GM12878 (cell line): ENCODE results near the gene EBI3. TPM values are rescaled to one million over a fixed set of nuclear protein-coding genes. Genes with fewer than 3 reads are reported as not detected.
A peak's percentile ranks its signal among the peaks of the same experiment; 100 is the strongest.

Experiments
- ATAC-seq: fragments of 200-7000 bp; cut with Tn5 transposase; 3 replicates; pipeline ENCODE4 v1.9.1; 2020; ENCODE audit warnings: mild to moderate bottlenecking, moderate library complexity
- BruUV-seq: library from RNA; stranded (reverse); fragments of 400-500 nt; replicated peaks from 2 replicates; lab custom pipeline; 2021; lab: Mats Ljungman, UMichigan
- CTCF ChIA-PET: fragments of 300-600 bp; sonication (Branson Sonifier 250); formaldehyde crosslinking; extraction: SDS; loops from one replicate; lab custom pipeline; 2021; ENCODE audit warnings: inconsistent platforms; lab: Yijun Ruan, JAX
- POLR2A ChIA-PET: fragments of 350-600 bp; formaldehyde crosslinking; extraction: SDS; loops from one replicate; lab custom pipeline; 2021; ENCODE audit warnings: inconsistent platforms; lab: Charles Lee
- RAD21 ChIA-PET: fragments of 300-600 bp; sonication (Branson Sonifier 250); formaldehyde crosslinking; loops from one replicate; lab custom pipeline; 2023; ENCODE audit warnings: antibody characterized with exemption; ENCODE audit not compliant: unreplicated experiment; lab: Charles Lee
- SMC1A ChIA-PET: fragments of 300-600 bp; sonication (Branson Sonifier 250); formaldehyde crosslinking; loops from one replicate; lab custom pipeline; 2023; ENCODE audit not compliant: unreplicated experiment, uncharacterized antibody; lab: Charles Lee
- DNase-seq: peaks from one replicate; pipeline ENCODE4 v3.0.0-alpha.2; 2011; ENCODE audit warnings: low read depth, low spot score
- FAIRE-seq: peaks from 3 replicates; lab custom pipeline; 2011; peaks lifted over from hg19 to GRCh38; lab: Jason Lieb, UNC
- H2AFZ ChIP-seq: 2 replicates; pipeline ENCODE4 v1.6.0; 2011; ENCODE audit warnings: low read depth, low read length, control low read depth; ENCODE audit not compliant: control insufficient read depth
- H3K27ac ChIP-seq: 2 replicates; pipeline ENCODE4 v1.5.1; 2011; ENCODE audit warnings: control low read depth; ENCODE audit not compliant: control insufficient read depth, insufficient read depth
- H3K27me3 ChIP-seq, 2 experiments: replicated peaks in 1 of 2; 2 replicates each; pipeline versions ENCODE4 v1.6.0 to v1.6.1; 2011; ENCODE audit warnings: low read length in 1 of 2; ENCODE audit not compliant: control insufficient read depth in 2 of 2, insufficient read depth in 2 of 2
- H3K36me3 ChIP-seq, 2 experiments: 2 replicates each; pipeline ENCODE4 v1.5.1; 2011; ENCODE audit warnings: low read length in 1 of 2; ENCODE audit not compliant: control insufficient read depth in 2 of 2, insufficient read depth in 2 of 2
- H3K4me1 ChIP-seq: 2 replicates; pipeline ENCODE4 v1.6.1; 2011; ENCODE audit warnings: mild to moderate bottlenecking, low read length, moderate library complexity, mixed read lengths; ENCODE audit not compliant: control insufficient read depth, insufficient read depth
- H3K4me2 ChIP-seq: 2 replicates; pipeline ENCODE4 v1.6.0; 2011; ENCODE audit warnings: control low read depth; ENCODE audit not compliant: control insufficient read depth, insufficient read depth
- H3K4me3 ChIP-seq: fragments of 200-600 bp; sonication (generic); 2 replicates; pipeline ENCODE4 v1.5.1; 2016
- H3K79me2 ChIP-seq: 2 replicates; pipeline ENCODE4 v1.6.0; 2011; ENCODE audit warnings: low read length; ENCODE audit not compliant: control insufficient read depth, insufficient read depth
- H3K9ac ChIP-seq: 2 replicates; pipeline ENCODE4 v1.8.0; 2011; ENCODE audit warnings: low read length, control low read depth, mixed read lengths; ENCODE audit not compliant: control insufficient read depth, insufficient read depth
- H3K9me3 ChIP-seq: replicated peaks from 3 replicates; pipeline ENCODE4 v1.5.1; 2011; ENCODE audit warnings: mild to moderate bottlenecking, low read length; ENCODE audit not compliant: control insufficient read depth, insufficient read depth
- H4K20me1 ChIP-seq: 2 replicates; pipeline ENCODE4 v1.6.0; 2011; ENCODE audit not compliant: control insufficient read depth, insufficient read depth
- ATF7 ChIP-seq: fragments of 450-650 bp; IDR thresholded peaks from 2 replicates; pipeline ENCODE4 v1.6.1; 2016; ENCODE audit warnings: low read depth, mild to moderate bottlenecking
- CBX5 ChIP-seq: sonication (generic); IDR thresholded peaks from 2 replicates; pipeline ENCODE4 v1.6.1; 2016; ENCODE audit warnings: low read depth, moderate library complexity, mild to moderate bottlenecking, inconsistent platforms
- CHD4 ChIP-seq: fragments of 200-600 bp; sonication (generic); IDR thresholded peaks from 2 replicates; pipeline ENCODE4 v1.6.1; 2016; ENCODE audit warnings: mild to moderate bottlenecking
- IKZF2 ChIP-seq, 2 experiments: fragments of 450-650 bp; IDR thresholded peaks; 2 replicates each; pipeline ENCODE4 v1.6.1; 2017; ENCODE audit warnings: mild to moderate bottlenecking in 2 of 2, moderate library complexity in 2 of 2
- KLF5 ChIP-seq: fragments of 450-650 bp; IDR thresholded peaks from 2 replicates; pipeline ENCODE4 v1.6.1; 2014; ENCODE audit warnings: mild to moderate bottlenecking; ENCODE audit not compliant: partially characterized antibody
- NFIC ChIP-seq: IDR thresholded peaks from 2 replicates; pipeline ENCODE4 v1.6.1; 2012; ENCODE audit warnings: low read depth, mild to moderate bottlenecking, inconsistent platforms, low read length, moderate library complexity
- RB1 ChIP-seq: fragments of 450-650 bp; formaldehyde crosslinking; IDR thresholded peaks from 2 replicates; pipeline ENCODE4 v1.6.1; 2017; ENCODE audit warnings: mild to moderate bottlenecking, borderline replicate concordance
- SMAD1 ChIP-seq: fragments of 450-650 bp; IDR thresholded peaks from 2 replicates; pipeline ENCODE4 v1.6.1; 2018; ENCODE audit warnings: mild to moderate bottlenecking, low read depth; ENCODE audit not compliant: partially characterized antibody
- TBL1XR1 ChIP-seq: IDR thresholded peaks from 2 replicates; pipeline ENCODE4 v1.6.1; 2012; ENCODE audit warnings: low read depth, low read length, improper control_type of control experiment
- TCF12 ChIP-seq: IDR thresholded peaks from 2 replicates; pipeline ENCODE4 v1.6.1; 2011; ENCODE audit warnings: low read depth, mild to moderate bottlenecking, low read length
- ZSCAN29 ChIP-seq: fragments of 450-650 bp; IDR thresholded peaks from 2 replicates; pipeline ENCODE4 v1.6.1; 2017; ENCODE audit warnings: mild to moderate bottlenecking, moderate library complexity
- WGBS: methylation state at CpG from one replicate; pipeline ENCODE4 v1.1.6; 2016; ENCODE audit warnings: low lambda C conversion rate; ENCODE audit not compliant: insufficient replicate concordance, insufficient coverage; ENCODE audit errors: missing lambda C conversion rate; 5-methylcytosine and 5-hydroxymethylcytosine counted together
- in situ Hi-C: fragments of 300-500 bp; cut with MboI; formaldehyde crosslinking; loops from 9 replicates; pipeline ENCODE4 v1.14.3; 2018; ENCODE audit warnings: mixed read lengths
- intact Hi-C: fragments of 100-400 bp; cut with micrococcal nuclease; formaldehyde crosslinking; loops from one replicate; pipeline ENCODE4 v1.14.2; 2022; ENCODE audit not compliant: unreplicated experiment
- polyA plus RNA-seq, 11 experiments: library from polyadenylated mRNA; depleted of rRNA in 4 of 11; unstranded in 6 of 11; stranded (reverse) in 5 of 11; fragments of >200 nt; fragmentation: Nextera tagmentation in 4 of 11; fragmentation: Illumina TruSeq in 1 of 11; extraction: Ambion mirVana in 4 of 11; extraction: Trizol in 1 of 11; gene quantifications; 1 replicate in 1 of 11; 2 replicates in 10 of 11; pipeline versions ENCODE4 v1.2.1 to v1.2.3, GENCODE V29; 2011 to 2016; ENCODE audit warnings: inconsistent platforms in 2 of 11, missing spikeins in 2 of 11, low read depth in 1 of 11
- total RNA-seq, 4 experiments: library from RNA; depleted of rRNA in 3 of 4; stranded (reverse); fragments of >200 nt in 3 of 4; fragmentation: Illumina TruSeq in 1 of 4; extraction: Trizol in 1 of 4; gene quantifications; 2 replicates each; pipeline versions ENCODE4 v1.2.1 to v1.2.3, GENCODE V29; 2013 to 2021
- TF ChIP-seq, protein P1 (sequence below): fragments of 450-650 bp; IDR thresholded peaks from 2 replicates; pipeline ENCODE4 v1.6.1; 2017; ENCODE audit warnings: mild to moderate bottlenecking
- TF ChIP-seq, protein P2 (sequence below), 3 experiments: IDR thresholded peaks in 2 of 3; conservative IDR thresholded peaks in 1 of 3; 2 replicates each; pipeline ENCODE4 v1.5.1; 2011; ENCODE audit warnings: low read depth in 3 of 3, low read length in 3 of 3, mild to moderate bottlenecking in 3 of 3, control low read depth in 2 of 3, moderate library complexity in 2 of 3, inconsistent platforms in 1 of 3, mixed read lengths in 1 of 3; ENCODE audit not compliant: control insufficient read depth in 2 of 3, insufficient read depth in 1 of 3; ENCODE audit errors: extremely low read depth in 1 of 3
- TF ChIP-seq, protein P3 (sequence below): fragments of 450-650 bp; formaldehyde crosslinking; IDR thresholded peaks from 2 replicates; pipeline ENCODE4 v1.4.0; 2020; ENCODE audit warnings: mild to moderate bottlenecking, moderate library complexity

EBI3 gene
- total and polyA plus RNA-seq, 10 of the 15 experiments (the other 5 are each of a cell fraction or from before 2014, with no cell fraction given), result 22.0 to 288 (median 186) TPM

DNA sequence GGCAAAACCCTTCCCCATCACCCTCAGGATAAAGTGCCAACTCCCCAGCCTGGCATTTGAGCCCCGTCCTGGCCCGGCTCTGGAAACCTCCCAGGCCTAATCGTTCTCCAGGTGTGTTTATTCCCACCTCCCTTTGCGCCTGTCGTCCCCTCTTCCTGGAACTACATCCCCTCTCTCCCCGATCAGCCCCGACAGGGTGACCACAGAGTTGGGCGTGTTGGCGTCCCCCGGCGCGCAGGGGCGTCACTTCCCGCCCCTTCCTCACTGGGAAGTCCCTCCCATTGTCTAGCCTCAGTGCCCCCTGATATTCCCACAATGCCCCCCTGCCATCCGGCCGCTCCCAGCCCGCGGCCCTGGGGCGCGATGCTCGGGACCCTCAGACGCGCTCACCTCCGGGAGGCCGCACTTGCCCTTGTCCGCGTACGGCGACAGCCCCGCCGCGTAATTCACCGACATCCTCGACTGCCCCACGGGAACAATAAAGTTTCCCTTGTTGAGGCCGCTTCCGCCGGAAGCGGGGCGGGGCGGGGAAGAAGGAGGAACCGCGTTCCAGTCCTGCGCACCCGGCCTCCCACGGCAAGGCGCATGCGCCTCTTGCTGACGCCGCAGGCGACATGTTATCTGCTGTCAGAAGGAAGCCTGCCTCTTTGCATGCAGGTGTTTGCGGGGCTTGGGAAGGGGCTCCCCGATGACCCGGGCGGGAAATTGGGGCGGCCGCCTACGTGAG lies 47.1 kb upstream of the EBI3 start, which contains the start of the genes ANKRD24 and SIRT6:
Gene ANKRD24, plus strand, starts transcription at position 606 of the 727 bp plus-strand sequence. CDS start 3,737 bp downstream, outside the sequence.
Gene SIRT6, minus strand, starts transcription at position 480 of the 727 bp plus-strand sequence. Its CDS starts 24 bp downstream, at position 456.
- no peaks in the 10 kb centered on the region for H3K27me3 ChIP-seq
- no peaks in the 10 kb centered on the region for H3K9me3 ChIP-seq
- DNase-seq (peak; percentile 81), FAIRE-seq (peak; percentile 91), ATAC-seq (peak; percentile 87)
- peak within 1 kb of the TSS; percentile 94 for H3K27ac ChIP-seq
- WGBS, result under 1% methylated on average over 58 of the region's 58 CpGs
- CTCF ChIA-PET, result interaction anchor here (2.2 kb wide), 1 partner anchor 42 kb away, joined by 9 read pairs; no protein-coding TSS in a partner anchor
- H4K20me1 ChIP-seq, result 0 out of 2 replicates have a peak, but pooled peaks cover 2% of the 10 kb centered on the region
- H3K4me2 ChIP-seq, result peak within 1 kb of the TSS; percentile 98
- H2AFZ ChIP-seq, result peak within 1 kb of the TSS; percentile 93
- peaks cover 14% of the 10 kb centered on the region for H3K79me2 ChIP-seq
- SMC1A ChIA-PET, result no interaction called here
- H3K36me3 ChIP-seq, result no peaks in the 10 kb centered on the region
- intact Hi-C loops, result loop anchor here (10.0 kb wide), 1 partner anchor 117 kb away; the partner anchor contains the start of gene ZBTB7A
- RAD21 ChIA-PET, result no interaction called here
- H3K9ac ChIP-seq, result peak within 1 kb of the TSS; percentile 93
- no TSS peak for BruUV-seq
- POLR2A ChIA-PET, result interaction anchor here (0.6 kb wide), 1 partner anchor 179 kb away, joined by 3 read pairs; no protein-coding TSS in a partner anchor
- peaks cover 15% of the 10 kb centered on the region for H3K4me1 ChIP-seq
- H3K4me3 ChIP-seq, result peak within 1 kb of the TSS; percentile 83
- in situ Hi-C loops, result loop anchor here (5.0 kb wide), 1 partner anchor 195 kb away; the partner anchor contains the start of gene EEF2
- TF ChIP-seq, protein P1, sequence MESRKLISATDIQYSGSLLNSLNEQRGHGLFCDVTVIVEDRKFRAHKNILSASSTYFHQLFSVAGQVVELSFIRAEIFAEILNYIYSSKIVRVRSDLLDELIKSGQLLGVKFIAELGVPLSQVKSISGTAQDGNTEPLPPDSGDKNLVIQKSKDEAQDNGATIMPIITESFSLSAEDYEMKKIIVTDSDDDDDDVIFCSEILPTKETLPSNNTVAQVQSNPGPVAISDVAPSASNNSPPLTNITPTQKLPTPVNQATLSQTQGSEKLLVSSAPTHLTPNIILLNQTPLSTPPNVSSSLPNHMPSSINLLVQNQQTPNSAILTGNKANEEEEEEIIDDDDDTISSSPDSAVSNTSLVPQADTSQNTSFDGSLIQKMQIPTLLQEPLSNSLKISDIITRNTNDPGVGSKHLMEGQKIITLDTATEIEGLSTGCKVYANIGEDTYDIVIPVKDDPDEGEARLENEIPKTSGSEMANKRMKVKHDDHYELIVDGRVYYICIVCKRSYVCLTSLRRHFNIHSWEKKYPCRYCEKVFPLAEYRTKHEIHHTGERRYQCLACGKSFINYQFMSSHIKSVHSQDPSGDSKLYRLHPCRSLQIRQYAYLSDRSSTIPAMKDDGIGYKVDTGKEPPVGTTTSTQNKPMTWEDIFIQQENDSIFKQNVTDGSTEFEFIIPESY, result no peak
- TF ChIP-seq IKZF2 (IDR thresholded peaks at IDR 0.05) (peak in 1 of 2 experiments; percentile 35; a peak in 2 of 4 replicates), CBX5 (no peak), KLF5 (peak; percentile 89), RB1 (peak; percentile 57; the same call in 1 of the 2 replicates), ZSCAN29 (no peak), CHD4 (no peak), TBL1XR1 (no peak), SMAD1 (no peak), NFIC (no peak), ATF7 (peak; percentile 17; the same call in 1 of the 2 replicates), TCF12 (peak; percentile 58; the same call in 1 of the 2 replicates)
- TF ChIP-seq, protein P2, sequence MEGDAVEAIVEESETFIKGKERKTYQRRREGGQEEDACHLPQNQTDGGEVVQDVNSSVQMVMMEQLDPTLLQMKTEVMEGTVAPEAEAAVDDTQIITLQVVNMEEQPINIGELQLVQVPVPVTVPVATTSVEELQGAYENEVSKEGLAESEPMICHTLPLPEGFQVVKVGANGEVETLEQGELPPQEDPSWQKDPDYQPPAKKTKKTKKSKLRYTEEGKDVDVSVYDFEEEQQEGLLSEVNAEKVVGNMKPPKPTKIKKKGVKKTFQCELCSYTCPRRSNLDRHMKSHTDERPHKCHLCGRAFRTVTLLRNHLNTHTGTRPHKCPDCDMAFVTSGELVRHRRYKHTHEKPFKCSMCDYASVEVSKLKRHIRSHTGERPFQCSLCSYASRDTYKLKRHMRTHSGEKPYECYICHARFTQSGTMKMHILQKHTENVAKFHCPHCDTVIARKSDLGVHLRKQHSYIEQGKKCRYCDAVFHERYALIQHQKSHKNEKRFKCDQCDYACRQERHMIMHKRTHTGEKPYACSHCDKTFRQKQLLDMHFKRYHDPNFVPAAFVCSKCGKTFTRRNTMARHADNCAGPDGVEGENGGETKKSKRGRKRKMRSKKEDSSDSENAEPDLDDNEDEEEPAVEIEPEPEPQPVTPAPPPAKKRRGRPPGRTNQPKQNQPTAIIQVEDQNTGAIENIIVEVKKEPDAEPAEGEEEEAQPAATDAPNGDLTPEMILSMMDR (IDR thresholded peaks at IDR 0.05 in 2 of 3, conservative IDR thresholded peaks at IDR 0.05 in 1 of 3; ENCODE audit: control insufficient read depth in 2 of 3, extremely low read depth in 1 of 3, insufficient read depth in 1 of 3, low read depth in 3 of 3, low read length in 3 of 3), result no peak
- TF ChIP-seq, protein P3, sequence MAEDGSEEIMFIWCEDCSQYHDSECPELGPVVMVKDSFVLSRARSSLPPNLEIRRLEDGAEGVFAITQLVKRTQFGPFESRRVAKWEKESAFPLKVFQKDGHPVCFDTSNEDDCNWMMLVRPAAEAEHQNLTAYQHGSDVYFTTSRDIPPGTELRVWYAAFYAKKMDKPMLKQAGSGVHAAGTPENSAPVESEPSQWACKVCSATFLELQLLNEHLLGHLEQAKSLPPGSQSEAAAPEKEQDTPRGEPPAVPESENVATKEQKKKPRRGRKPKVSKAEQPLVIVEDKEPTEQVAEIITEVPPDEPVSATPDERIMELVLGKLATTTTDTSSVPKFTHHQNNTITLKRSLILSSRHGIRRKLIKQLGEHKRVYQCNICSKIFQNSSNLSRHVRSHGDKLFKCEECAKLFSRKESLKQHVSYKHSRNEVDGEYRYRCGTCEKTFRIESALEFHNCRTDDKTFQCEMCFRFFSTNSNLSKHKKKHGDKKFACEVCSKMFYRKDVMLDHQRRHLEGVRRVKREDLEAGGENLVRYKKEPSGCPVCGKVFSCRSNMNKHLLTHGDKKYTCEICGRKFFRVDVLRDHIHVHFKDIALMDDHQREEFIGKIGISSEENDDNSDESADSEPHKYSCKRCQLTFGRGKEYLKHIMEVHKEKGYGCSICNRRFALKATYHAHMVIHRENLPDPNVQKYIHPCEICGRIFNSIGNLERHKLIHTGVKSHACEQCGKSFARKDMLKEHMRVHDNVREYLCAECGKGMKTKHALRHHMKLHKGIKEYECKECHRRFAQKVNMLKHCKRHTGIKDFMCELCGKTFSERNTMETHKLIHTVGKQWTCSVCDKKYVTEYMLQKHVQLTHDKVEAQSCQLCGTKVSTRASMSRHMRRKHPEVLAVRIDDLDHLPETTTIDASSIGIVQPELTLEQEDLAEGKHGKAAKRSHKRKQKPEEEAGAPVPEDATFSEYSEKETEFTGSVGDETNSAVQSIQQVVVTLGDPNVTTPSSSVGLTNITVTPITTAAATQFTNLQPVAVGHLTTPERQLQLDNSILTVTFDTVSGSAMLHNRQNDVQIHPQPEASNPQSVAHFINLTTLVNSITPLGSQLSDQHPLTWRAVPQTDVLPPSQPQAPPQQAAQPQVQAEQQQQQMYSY (CRISPR knock-in tag), result no peak
